ENCODE results near the gene EFCAB6.

The EFCAB6 gene

GRCh38 chr22:43624144-43624998, 187.7 kb downstream of the EFCAB6 start:
- peak; percentile 74 for ATAC-seq
- TF ChIP-seq SNAI2 (CRISPR knock-in tag; IDR thresholded peaks at IDR 0.05) (no peak), TOX (CRISPR knock-in tag; IDR thresholded peaks at IDR 0.05; ENCODE audit: borderline replicate concordance) (no peak), BACH2 (CRISPR knock-in tag; IDR thresholded peaks at IDR 0.05; ENCODE audit: borderline replicate concordance) (no peak), ZNF70 (CRISPR knock-in tag; IDR thresholded peaks at IDR 0.05) (no peak), CREB5 (CRISPR knock-in tag; IDR thresholded peaks at IDR 0.05; ENCODE audit: low read depth) (no peak), ZNF8 (CRISPR knock-in tag; IDR thresholded peaks at IDR 0.05) (no peak), ISL1 (CRISPR knock-in tag; IDR thresholded peaks at IDR 0.05) (no peak)

- TF ChIP-seq ISL1 (CRISPR knock-in tag; IDR thresholded peaks at IDR 0.05) (no peak), GLIS3 (CRISPR knock-in tag; IDR thresholded peaks at IDR 0.05) (no peak), CSRNP3 (CRISPR knock-in tag; IDR thresholded peaks at IDR 0.05) (no peak), PATZ1 (CRISPR knock-in tag; IDR thresholded peaks at IDR 0.05; ENCODE audit: borderline replicate concordance) (no peak), ZFP3 (CRISPR knock-in tag; IDR thresholded peaks at IDR 0.05) (no peak), ESRRG (CRISPR knock-in tag; IDR thresholded peaks at IDR 0.05) (no peak), ZNF70 (CRISPR knock-in tag; IDR thresholded peaks at IDR 0.05) (no peak), CREB5 (CRISPR knock-in tag; IDR thresholded peaks at IDR 0.05; ENCODE audit: low read depth) (no peak), PPARA (CRISPR knock-in tag; IDR thresholded peaks at IDR 0.05; ENCODE audit: borderline replicate concordance) (no peak), TOX (CRISPR knock-in tag; IDR thresholded peaks at IDR 0.05; ENCODE audit: borderline replicate concordance) (no peak), CSDC2 (CRISPR knock-in tag; IDR thresholded peaks at IDR 0.05) (no peak), ZFP30 (CRISPR knock-in tag; IDR thresholded peaks at IDR 0.05) (no peak), BACH2 (CRISPR knock-in tag; IDR thresholded peaks at IDR 0.05; ENCODE audit: borderline replicate concordance) (no peak)
- ATAC-seq: peak; percentile 30; the same call in 2 of the 3 replicates
These were observed 189.2 kb downstream of the EFCAB6 start for GRCh38 chr22:43622886-43623285.

GRCh38 chr22:43620197-43620596, 191.9 kb downstream of the EFCAB6 start:
- no peak for ATAC-seq
- TF ChIP-seq TOX (CRISPR knock-in tag; IDR thresholded peaks at IDR 0.05; ENCODE audit: borderline replicate concordance): no peak
- TF ChIP-seq CREB5 (CRISPR knock-in tag; IDR thresholded peaks at IDR 0.05; ENCODE audit: low read depth): no peak
- no peak for TF ChIP-seq PATZ1 (CRISPR knock-in tag; IDR thresholded peaks at IDR 0.05; ENCODE audit: borderline replicate concordance)
- no peak for TF ChIP-seq ZFP3 (CRISPR knock-in tag; IDR thresholded peaks at IDR 0.05)
- TF ChIP-seq ARNTL (CRISPR knock-in tag; IDR thresholded peaks at IDR 0.05; ENCODE audit: borderline replicate concordance, low read depth): no peak
- TF ChIP-seq ZNF565 (CRISPR knock-in tag; conservative IDR thresholded peaks at IDR 0.05; ENCODE audit: low read depth): no peak

All from SK-N-SH treated with all-trans-retinoic acid at 6 μM for 48 hours (cell line).